ENCODE results near the gene ZBTB48.

- TF ChIP-seq CTCF (IDR thresholded peaks at IDR 0.05; ENCODE audit: low read depth, low read length, missing input control) (no peak), GABPA (IDR thresholded peaks at IDR 0.05 in 1 of 2, conservative IDR thresholded peaks at IDR 0.05 in 1 of 2) (no peak), ATF3 (IDR thresholded peaks at IDR 0.05) (no peak), NR2F2 (IDR thresholded peaks at IDR 0.05) (no peak), REST (IDR thresholded peaks at IDR 0.05) (no peak), JUND (IDR thresholded peaks at IDR 0.05) (no peak), RAD21 (IDR thresholded peaks at IDR 0.05) (no peak), MAX (IDR thresholded peaks at IDR 0.05) (no peak), FOXA1 (IDR thresholded peaks at IDR 0.05) (no peak), HNF4G (IDR thresholded peaks at IDR 0.05) (no peak), YY1 (IDR thresholded peaks at IDR 0.05) (no peak), SP1 (IDR thresholded peaks at IDR 0.05) (no peak)
These were observed 17.3 kb downstream of the ZBTB48 start for GRCh38 chr1:6596886-6597776.
